Measurements from ENCODE around the gene EPB41L5. TPM values are rescaled to one million over a fixed set of nuclear protein-coding genes. Genes with fewer than 3 reads are reported as not detected.

The EPB41L5 gene
- total RNA-seq, 1 experiment from 2014 or later, result 34.9 TPM

- TF ChIP-seq ZNF219 (CRISPR knock-in tag; IDR thresholded peaks at IDR 0.05; ENCODE audit: borderline replicate concordance), result no peak
- TF ChIP-seq ZNF263 (CRISPR knock-in tag; IDR thresholded peaks at IDR 0.05; ENCODE audit: low read depth), result no peak
- TF ChIP-seq, protein P1, sequence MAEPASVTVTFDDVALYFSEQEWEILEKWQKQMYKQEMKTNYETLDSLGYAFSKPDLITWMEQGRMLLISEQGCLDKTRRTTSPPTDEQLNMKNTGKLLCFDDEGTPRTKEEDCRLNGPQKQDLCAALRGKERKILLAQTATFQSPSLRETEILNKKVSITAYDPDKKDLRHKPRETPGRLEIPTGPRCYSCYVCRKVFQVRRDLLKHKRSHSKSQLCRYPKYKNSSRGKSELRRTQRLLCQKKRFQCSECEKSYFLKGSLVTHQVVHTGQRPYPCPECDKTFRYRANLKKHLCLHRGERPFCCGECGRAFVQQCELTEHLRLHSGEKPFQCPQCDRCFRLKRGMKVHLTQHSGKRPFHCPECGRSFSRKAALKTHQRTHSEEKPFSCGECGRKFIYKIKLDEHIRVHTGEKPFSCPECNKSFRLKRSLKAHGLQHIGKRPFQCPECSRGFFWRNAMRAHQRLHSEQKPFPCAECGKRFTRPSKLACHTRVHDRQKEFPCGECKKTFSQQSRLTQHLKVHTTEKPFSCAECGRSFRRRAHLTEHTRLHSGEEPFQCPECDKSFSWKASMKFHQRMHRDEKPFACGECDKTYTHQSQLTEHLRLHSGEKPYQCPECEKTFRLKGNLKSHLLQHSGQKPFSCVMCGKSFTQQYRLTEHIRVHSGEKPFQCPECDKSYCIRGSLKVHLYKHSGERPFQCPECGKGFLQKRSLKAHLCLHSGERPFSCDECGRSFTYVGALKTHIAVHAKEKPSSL (CRISPR knock-in tag; conservative IDR thresholded peaks at IDR 0.05), result no peak
- no peak for TF ChIP-seq ETV6 (CRISPR knock-in tag; IDR thresholded peaks at IDR 0.05)
- TF ChIP-seq ZNF532 (CRISPR knock-in tag; IDR thresholded peaks at IDR 0.05; ENCODE audit: borderline replicate concordance), result no peak
- no peak for TF ChIP-seq PRDM15 (CRISPR knock-in tag; IDR thresholded peaks at IDR 0.05)
- no peak for TF ChIP-seq IRF2 (CRISPR knock-in tag; IDR thresholded peaks at IDR 0.05; ENCODE audit: borderline replicate concordance, low read depth)
These were observed 119.3 kb downstream of the EPB41L5 start (continued) for GRCh38 chr2:120132190-120132589.

GRCh38 chr2:120132691-120133090 lies 119.8 kb downstream of the EPB41L5 start:
- ChIA-PET POLR2A (no interaction called here), CTCF (no interaction called here)
- Mint-ChIP-seq H3K4me1 (peaks cover 6% of the 10 kb centered on the region), H3K9me3 (peaks cover 12% of the 10 kb centered on the region), H3K27me3 (ENCODE audit: low read depth) (no peaks in the 10 kb centered on the region), H3K4me3 (no peak overlapping the region), H3K27ac (no peak overlapping the region), H3K36me3 (peaks cover 25% of the 10 kb centered on the region)
- ATAC-seq, result no peak
- DNase-seq (ENCODE audit: low spot score), result no peak
- TF ChIP-seq, protein P2, sequence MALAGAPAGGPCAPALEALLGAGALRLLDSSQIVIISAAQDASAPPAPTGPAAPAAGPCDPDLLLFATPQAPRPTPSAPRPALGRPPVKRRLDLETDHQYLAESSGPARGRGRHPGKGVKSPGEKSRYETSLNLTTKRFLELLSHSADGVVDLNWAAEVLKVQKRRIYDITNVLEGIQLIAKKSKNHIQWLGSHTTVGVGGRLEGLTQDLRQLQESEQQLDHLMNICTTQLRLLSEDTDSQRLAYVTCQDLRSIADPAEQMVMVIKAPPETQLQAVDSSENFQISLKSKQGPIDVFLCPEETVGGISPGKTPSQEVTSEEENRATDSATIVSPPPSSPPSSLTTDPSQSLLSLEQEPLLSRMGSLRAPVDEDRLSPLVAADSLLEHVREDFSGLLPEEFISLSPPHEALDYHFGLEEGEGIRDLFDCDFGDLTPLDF (CRISPR knock-in tag; IDR thresholded peaks at IDR 0.05), result no peak
- no peak for TF ChIP-seq NR1H2 (CRISPR knock-in tag; IDR thresholded peaks at IDR 0.05)
- TF ChIP-seq ZNF396 (CRISPR knock-in tag; IDR thresholded peaks at IDR 0.05; ENCODE audit: borderline replicate concordance), result no peak
- TF ChIP-seq CREB1 (CRISPR knock-in tag; IDR thresholded peaks at IDR 0.05), result no peak
- no peak for TF ChIP-seq JAZF1 (CRISPR knock-in tag; IDR thresholded peaks at IDR 0.05)
- TF ChIP-seq NFYB (CRISPR knock-in tag; conservative IDR thresholded peaks at IDR 0.05; ENCODE audit: low read depth), result no peak
- TF ChIP-seq MAX (CRISPR knock-in tag; IDR thresholded peaks at IDR 0.05), result no peak
- no peak for TF ChIP-seq CDX4 (CRISPR knock-in tag; IDR thresholded peaks at IDR 0.05; ENCODE audit: borderline replicate concordance)
- no peak for TF ChIP-seq ESRRA (CRISPR knock-in tag; IDR thresholded peaks at IDR 0.05; ENCODE audit: borderline replicate concordance)
- no peak for TF ChIP-seq FOXP4 (CRISPR knock-in tag; IDR thresholded peaks at IDR 0.05)
